ACC112 (cell line): ENCODE measurements around the gene PIR.

ENCODE experiments used
- H2AFZ ChIP-seq: fragments of 200-600 bp; sonication (generic); one replicate; pipeline ENCODE4 v1.6.0; 2017; ENCODE audit warnings: antibody characterized with exemption, low read length; ENCODE audit not compliant: unreplicated experiment
- H3K27ac ChIP-seq: fragments of 200-600 bp; sonication (generic); 2 replicates; pipeline ENCODE4 v1.5.1; 2014; ENCODE audit warnings: low read depth, mild to moderate bottlenecking, antibody characterized with exemption, low read length, moderate library complexity
- H3K27me3 ChIP-seq: fragments of 200-600 bp; sonication (generic); 2 replicates; pipeline ENCODE4 v1.6.1; 2014; ENCODE audit warnings: mild to moderate bottlenecking, antibody characterized with exemption, low read length, moderate library complexity, mixed read lengths; ENCODE audit not compliant: insufficient read depth
- H3K36me3 ChIP-seq: fragments of 200-600 bp; sonication (generic); 2 replicates; pipeline ENCODE4 v1.6.1; 2016; ENCODE audit warnings: mild to moderate bottlenecking, antibody characterized with exemption, low read length, moderate library complexity, mixed read lengths; ENCODE audit not compliant: insufficient read depth
- H3K4me1 ChIP-seq: fragments of 200-600 bp; sonication (generic); one replicate; pipeline ENCODE4 v1.6.1; 2016; ENCODE audit warnings: low read length, mixed read lengths; ENCODE audit not compliant: insufficient read depth, unreplicated experiment, control insufficient read depth
- H3K4me3 ChIP-seq: fragments of 200-600 bp; sonication (generic); 2 replicates; pipeline ENCODE4 v1.5.1; 2014; ENCODE audit warnings: mild to moderate bottlenecking, low read depth, low read length
- H3K79me2 ChIP-seq: fragments of 200-600 bp; sonication (generic); one replicate; pipeline ENCODE4 v1.6.0; 2016; ENCODE audit warnings: low read length; ENCODE audit not compliant: control insufficient read depth, unreplicated experiment, insufficient read depth

The PIR gene

DNA sequence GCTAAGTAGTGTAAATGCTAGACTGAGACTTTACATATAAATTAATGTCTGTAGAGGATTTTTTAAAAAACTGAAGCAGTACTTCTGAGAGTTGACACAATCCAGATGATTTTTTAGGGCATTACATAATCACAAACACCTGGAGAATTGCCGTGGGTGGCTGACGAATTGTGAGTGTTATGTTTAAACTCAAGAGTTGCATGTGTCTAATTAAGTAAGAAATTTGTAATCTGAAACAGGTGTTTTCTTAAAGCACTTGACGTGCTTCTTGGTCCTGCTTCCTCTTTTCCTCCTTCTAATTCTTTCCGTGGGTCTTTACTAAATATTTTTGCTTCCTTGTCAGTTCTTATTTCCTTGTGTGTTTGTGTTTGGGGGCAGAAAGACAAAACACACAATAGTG is 27.8 kb downstream of the PIR start:
- Histone ChIP-seq H3K36me3 (0 out of 2 replicates have a peak, but pooled peaks cover 4% of the 10 kb centered on the region), H3K27me3 (no peaks in the 10 kb centered on the region), H3K4me1 (peaks cover 10% of the 10 kb centered on the region), H3K79me2 (no peaks in the 10 kb centered on the region), H3K4me3 (no peak overlapping the region), H3K27ac (no peak overlapping the region), H2AFZ (no peak overlapping the region)

DNA sequence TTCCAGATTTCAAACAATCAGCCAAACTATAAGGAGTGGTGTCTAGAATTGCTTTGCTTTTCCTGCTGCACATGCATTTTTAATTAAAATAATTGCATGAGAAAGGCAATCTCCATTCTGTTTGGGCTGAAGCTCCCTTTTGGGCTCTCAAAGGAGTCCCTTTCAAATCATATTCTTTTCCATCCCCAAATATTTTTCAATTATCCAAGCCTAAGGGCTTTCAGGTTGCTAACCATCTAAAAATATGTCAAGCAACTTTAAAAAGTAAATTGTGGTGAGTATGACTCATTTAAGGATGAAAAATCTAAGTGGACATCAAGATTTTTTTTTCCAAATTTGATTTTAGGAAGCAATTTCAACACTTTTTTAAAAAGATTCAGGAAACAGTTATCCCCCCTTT is 28.4 kb downstream of the PIR start:
- H3K4me3 ChIP-seq: no peak overlapping the region
- H3K27me3 ChIP-seq: no peaks in the 10 kb centered on the region
- no peak overlapping the region for H2AFZ ChIP-seq
- H3K36me3 ChIP-seq: 0 out of 2 replicates have a peak, but pooled peaks cover 4% of the 10 kb centered on the region
- H3K4me1 ChIP-seq: peaks cover 10% of the 10 kb centered on the region
- H3K79me2 ChIP-seq: no peaks in the 10 kb centered on the region
- no peak overlapping the region for H3K27ac ChIP-seq

DNA sequence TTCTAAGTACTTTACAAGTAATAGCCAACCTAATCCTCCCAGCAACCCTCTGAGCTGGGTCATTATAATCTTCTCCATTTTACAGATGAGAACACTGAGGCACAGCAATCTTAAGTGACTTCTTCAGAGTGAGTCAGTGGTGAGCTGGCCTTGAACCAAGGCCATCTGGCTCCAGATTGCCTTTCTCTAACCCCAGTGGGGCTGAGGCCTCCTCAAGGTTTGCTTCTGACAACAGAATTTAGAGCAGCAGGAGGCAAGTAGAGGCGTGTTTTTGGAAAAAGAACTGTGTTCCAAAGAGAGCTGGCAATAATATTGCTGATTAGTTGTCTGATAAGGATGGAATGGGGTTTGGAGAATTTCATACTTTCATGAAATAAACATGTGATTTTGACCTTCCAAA is 41.2 kb downstream of the PIR start:
- no peaks in the 10 kb centered on the region for H3K27me3 ChIP-seq
- H3K4me1 ChIP-seq: no peaks in the 10 kb centered on the region
- no peak overlapping the region for H2AFZ ChIP-seq
- no peaks in the 10 kb centered on the region for H3K79me2 ChIP-seq
- H3K36me3 ChIP-seq: no peaks in the 10 kb centered on the region
- no peak overlapping the region for H3K27ac ChIP-seq
- H3K4me3 ChIP-seq: no peak overlapping the region

DNA sequence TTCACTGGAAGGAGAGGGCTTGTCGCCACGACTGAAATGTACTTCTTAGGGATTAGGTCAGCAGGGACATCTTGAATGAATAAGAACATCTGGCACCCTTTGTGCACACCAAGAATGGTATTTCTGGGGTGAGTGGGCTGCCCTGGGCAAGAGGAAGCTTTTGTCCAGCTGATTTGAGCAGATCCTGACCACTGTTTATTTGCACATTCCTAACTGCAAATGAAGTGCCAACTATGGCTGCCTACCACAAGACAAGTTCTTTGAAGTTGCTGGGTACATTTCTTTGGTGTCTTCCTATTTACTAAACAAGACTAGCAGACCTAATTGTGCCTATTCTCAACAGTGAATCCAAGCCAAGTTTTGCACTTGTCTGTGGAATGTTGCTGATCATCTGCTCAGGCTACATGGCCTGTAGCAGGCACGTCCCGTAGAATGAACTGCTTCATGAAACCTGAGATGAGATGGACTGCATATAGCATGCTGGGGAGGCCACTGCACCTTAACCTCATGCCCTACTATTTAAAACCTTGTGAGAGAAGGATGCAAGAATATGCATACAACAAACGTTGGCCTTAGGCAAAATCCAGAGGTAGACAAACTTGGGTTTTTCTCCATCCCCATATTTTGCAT is 45.0 kb downstream of the PIR start:
- Histone ChIP-seq H3K27ac (no peak overlapping the region), H3K4me1 (no peaks in the 10 kb centered on the region), H3K79me2 (no peaks in the 10 kb centered on the region), H3K27me3 (no peaks in the 10 kb centered on the region), H3K36me3 (no peaks in the 10 kb centered on the region), H3K4me3 (no peak overlapping the region), H2AFZ (no peak overlapping the region)

DNA sequence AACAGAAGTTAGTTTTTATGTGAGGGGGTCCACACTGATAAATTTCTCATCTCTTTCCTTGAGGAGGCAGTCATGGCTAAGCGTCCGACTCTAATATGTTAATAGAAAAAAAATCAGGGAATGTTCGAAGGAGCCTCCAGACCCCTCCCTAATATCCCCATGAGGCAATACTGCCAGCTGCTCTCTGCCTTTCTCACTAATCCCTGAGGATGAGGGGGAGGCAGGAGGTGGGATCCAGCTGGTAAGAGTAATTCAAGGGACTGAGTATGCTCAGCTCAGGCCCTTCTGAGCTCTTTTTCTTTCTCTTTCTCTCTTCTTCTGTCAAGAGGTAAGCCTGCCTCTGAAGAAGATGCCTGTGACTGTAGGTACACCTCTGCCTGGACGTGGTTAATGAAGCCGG is 51.7 kb downstream of the PIR start:
- H3K4me3 ChIP-seq: no peak overlapping the region
- H3K4me1 ChIP-seq: no peaks in the 10 kb centered on the region
- H3K79me2 ChIP-seq: no peaks in the 10 kb centered on the region
- no peak overlapping the region for H3K27ac ChIP-seq
- H3K36me3 ChIP-seq: no peaks in the 10 kb centered on the region
- no peak overlapping the region for H2AFZ ChIP-seq
- no peaks in the 10 kb centered on the region for H3K27me3 ChIP-seq

DNA sequence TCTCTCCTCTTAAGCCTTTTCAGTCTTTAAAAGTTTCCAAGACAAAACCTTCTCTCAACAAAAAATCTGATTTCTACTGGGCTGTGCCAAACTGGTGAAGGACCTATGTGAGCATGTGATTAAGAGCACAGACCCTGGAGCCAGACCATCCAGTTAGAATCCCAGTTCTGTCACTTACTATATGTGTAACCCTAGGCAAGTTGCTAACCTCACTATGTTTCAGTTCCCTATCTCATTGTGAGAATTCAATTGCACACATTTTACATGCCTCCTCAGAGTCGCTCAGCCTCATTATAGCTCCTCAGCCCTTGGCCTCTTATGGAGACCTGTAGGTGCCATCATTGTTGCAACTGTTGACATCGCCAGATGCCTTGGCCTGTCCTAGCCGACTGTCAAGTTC is 54.8 kb downstream of the PIR start:
- H3K4me3 ChIP-seq: no peak overlapping the region
- no peaks in the 10 kb centered on the region for H3K36me3 ChIP-seq
- H3K27me3 ChIP-seq: no peaks in the 10 kb centered on the region
- no peak overlapping the region for H2AFZ ChIP-seq
- H3K4me1 ChIP-seq: no peaks in the 10 kb centered on the region
- no peak overlapping the region for H3K27ac ChIP-seq
- H3K79me2 ChIP-seq: no peaks in the 10 kb centered on the region

DNA sequence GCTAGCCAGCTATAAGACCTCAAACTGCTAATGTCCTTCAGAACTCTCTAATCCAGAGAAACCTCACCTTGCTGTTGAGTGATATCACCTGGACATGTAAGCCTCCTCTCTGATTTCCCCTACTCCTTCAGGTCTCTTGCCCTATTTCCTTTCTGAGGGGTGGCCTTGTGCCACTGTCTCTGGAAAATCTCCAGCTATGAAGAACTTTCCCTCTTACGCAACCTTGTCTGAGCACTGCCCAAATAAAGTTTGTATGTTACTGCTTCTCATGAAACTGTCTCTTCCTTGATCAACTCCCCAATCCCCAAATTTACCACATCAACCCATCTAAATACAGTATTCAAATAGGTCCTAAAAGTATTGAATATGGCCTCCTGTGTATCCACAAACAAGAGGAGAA is 55.4 kb downstream of the PIR start:
- no peaks in the 10 kb centered on the region for H3K79me2 ChIP-seq
- H3K4me3 ChIP-seq: no peak overlapping the region
- H3K27ac ChIP-seq: no peak overlapping the region
- no peaks in the 10 kb centered on the region for H3K27me3 ChIP-seq
- no peak overlapping the region for H2AFZ ChIP-seq
- H3K4me1 ChIP-seq: no peaks in the 10 kb centered on the region
- H3K36me3 ChIP-seq: no peaks in the 10 kb centered on the region

DNA sequence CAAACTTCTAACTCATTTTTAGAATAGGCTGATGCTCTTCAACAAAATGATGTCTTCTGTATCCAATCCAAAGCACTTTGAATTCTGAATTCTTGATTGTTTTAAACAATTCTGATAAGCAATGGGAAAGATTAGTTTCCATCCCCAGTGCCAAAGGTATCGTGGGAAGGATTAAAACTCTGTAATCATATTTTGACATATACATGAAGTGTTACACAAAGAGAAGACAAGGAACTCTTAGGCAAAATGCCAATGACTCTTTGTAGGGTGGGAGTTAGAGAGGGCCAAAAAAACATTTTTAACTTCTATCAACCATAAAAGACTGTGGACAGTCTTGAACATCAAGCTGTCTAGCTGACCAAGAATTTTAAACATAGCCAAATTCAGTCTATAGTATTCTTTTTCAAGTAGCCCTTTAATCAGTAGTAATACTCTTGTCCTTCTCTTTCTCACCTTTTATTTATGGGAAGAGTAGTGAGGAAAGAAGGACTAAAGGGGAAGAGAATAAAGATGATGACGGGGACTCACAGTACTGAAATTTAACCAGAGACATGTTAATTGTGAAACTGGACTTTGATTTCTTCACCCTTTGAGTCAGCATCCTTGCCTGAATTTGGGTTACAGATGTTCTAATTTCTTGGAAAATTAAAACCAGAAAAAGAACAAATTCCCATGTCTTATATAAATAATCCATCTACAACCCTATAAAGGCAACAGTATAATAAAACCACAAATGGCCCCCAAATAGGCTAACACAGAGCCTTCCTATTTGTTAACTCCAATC is 57.1 kb downstream of the PIR start:
- no peak overlapping the region for H3K27ac ChIP-seq
- H3K4me1 ChIP-seq: no peaks in the 10 kb centered on the region
- no peaks in the 10 kb centered on the region for H3K79me2 ChIP-seq
- no peak overlapping the region for H2AFZ ChIP-seq
- H3K4me3 ChIP-seq: no peak overlapping the region
- no peaks in the 10 kb centered on the region for H3K27me3 ChIP-seq
- no peaks in the 10 kb centered on the region for H3K36me3 ChIP-seq

DNA sequence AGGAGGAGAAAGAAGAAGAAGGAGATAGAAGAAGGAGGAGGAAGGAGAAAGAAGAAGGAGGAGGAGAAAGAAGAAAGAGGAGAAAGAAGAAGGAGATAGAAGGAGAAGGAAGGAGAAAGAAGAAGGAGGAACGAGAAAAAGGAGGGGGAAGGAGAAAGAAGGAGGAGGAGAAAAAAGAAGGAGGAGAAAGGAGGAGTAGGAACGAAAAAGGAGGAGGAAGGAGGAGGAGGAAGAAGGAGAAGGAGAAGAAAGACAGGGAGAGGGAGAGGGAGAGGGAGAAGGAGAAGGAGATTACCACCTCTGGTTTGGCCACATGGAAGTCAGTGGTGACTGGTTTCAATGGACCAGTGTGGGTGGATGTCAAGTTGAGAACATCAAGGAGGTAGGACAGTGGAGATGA is 58.9 kb downstream of the PIR start:
- Histone ChIP-seq H3K27ac (no peak overlapping the region), H3K27me3 (no peaks in the 10 kb centered on the region), H3K4me3 (no peak overlapping the region), H3K4me1 (no peaks in the 10 kb centered on the region), H2AFZ (no peak overlapping the region), H3K36me3 (no peaks in the 10 kb centered on the region), H3K79me2 (no peaks in the 10 kb centered on the region)

DNA sequence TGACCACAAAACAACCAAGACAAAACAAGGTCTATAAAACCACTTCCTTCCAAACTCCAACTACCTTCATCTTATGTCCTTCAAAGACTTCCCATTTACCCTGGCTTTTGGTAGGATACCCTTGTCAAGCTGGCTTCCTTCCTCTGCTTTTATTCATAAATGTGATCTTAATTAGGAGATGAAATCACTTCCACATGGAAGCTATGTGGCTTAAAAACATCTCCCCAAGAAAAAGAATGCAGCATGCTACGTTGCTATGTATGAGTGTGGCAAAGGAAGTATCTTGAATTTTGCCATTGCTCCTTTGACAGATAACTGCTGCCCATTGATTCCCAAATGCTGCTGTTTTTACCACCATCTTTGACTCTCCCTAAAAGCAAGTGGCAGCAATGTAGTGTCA is 62.5 kb downstream of the PIR start:
- Histone ChIP-seq H3K27ac (no peak overlapping the region), H2AFZ (no peak overlapping the region), H3K4me1 (no peaks in the 10 kb centered on the region), H3K36me3 (no peaks in the 10 kb centered on the region), H3K79me2 (no peaks in the 10 kb centered on the region), H3K27me3 (no peaks in the 10 kb centered on the region), H3K4me3 (no peak overlapping the region)

DNA sequence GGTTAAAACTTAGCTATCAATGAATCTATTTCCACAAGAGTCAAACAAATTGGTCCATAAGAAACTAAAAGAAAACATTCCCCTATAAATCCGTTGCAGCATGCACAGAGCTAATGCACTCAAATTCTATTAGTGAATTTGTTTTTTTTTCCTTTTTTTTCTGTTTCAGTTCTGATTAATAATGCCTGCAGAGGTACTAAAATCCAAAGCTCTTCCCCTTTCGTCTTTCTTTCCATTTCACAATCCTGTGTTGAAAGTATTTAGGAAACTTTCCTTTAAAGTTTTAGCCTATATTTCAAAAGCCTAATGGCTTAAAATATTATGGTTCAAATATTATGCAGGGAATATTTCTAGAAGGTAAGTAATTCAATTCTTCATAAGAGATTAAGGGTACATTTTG is 63.1 kb downstream of the PIR start:
- H3K4me1 ChIP-seq: no peaks in the 10 kb centered on the region
- no peak overlapping the region for H2AFZ ChIP-seq
- H3K27ac ChIP-seq: no peak overlapping the region
- H3K4me3 ChIP-seq: no peak overlapping the region
- no peaks in the 10 kb centered on the region for H3K36me3 ChIP-seq
- H3K79me2 ChIP-seq: no peaks in the 10 kb centered on the region
- H3K27me3 ChIP-seq: no peaks in the 10 kb centered on the region
